HG02884 (cell line): ENCODE data around the gene NIBAN1.
A peak's percentile ranks its signal among the peaks of the same experiment; 100 is the strongest.

Experiments used
- ATAC-seq: cut with Tn5 transposase; IDR thresholded peaks from one replicate; pipeline ENCODE4 v1.9.1; 2021; ENCODE audit warnings: mild to moderate bottlenecking, moderate library complexity; ENCODE audit not compliant: unreplicated experiment

NIBAN1 gene

GRCh38 chr1:184947497-184948256 is 26.6 kb downstream of the NIBAN1 start:
- ATAC-seq, result no peak

- no peak for ATAC-seq
Measured at GRCh38 chr1:184945678-184946412, 28.5 kb downstream of the NIBAN1 start.

GRCh38 chr1:184945029-184945428 is 29.3 kb downstream of the NIBAN1 start:
- ATAC-seq, result no peak

- no peak for ATAC-seq
Measured at GRCh38 chr1:184943998-184944397, 30.3 kb downstream of the NIBAN1 start.

- ATAC-seq, result peak; percentile 69
Measured at GRCh38 chr1:184941735-184942134, 32.6 kb downstream of the NIBAN1 start.

GRCh38 chr1:184941410-184941733 is 32.9 kb downstream of the NIBAN1 start:
- no peak for ATAC-seq

GRCh38 chr1:184940694-184941409 is 33.5 kb downstream of the NIBAN1 start:
- ATAC-seq, result no peak

- ATAC-seq, result no peak
Measured at GRCh38 chr1:184940226-184940625, 34.1 kb downstream of the NIBAN1 start.

- no peak for ATAC-seq
Measured at GRCh38 chr1:184937729-184938128, 36.6 kb downstream of the NIBAN1 start.

- no peak for ATAC-seq
Measured at GRCh38 chr1:184935920-184936798, 38.1 kb downstream of the NIBAN1 start.

- no peak for ATAC-seq
Measured at GRCh38 chr1:184933944-184934343, 40.4 kb downstream of the NIBAN1 start.

GRCh38 chr1:184932319-184932718 is 42.0 kb downstream of the NIBAN1 start:
- ATAC-seq, result no peak

- no peak for ATAC-seq
Measured at GRCh38 chr1:184931566-184931965, 42.7 kb downstream of the NIBAN1 start.

GRCh38 chr1:184930645-184931044 is 43.7 kb downstream of the NIBAN1 start:
- ATAC-seq, result no peak

- ATAC-seq, result no peak
Measured at GRCh38 chr1:184930232-184930631, 44.1 kb downstream of the NIBAN1 start.

- ATAC-seq, result no peak
Measured at GRCh38 chr1:184929711-184930202, 44.6 kb downstream of the NIBAN1 start.

GRCh38 chr1:184928394-184928793 is 45.9 kb downstream of the NIBAN1 start:
- ATAC-seq, result no peak
